Measurements from ENCODE around the gene TNIP2. TPM values are rescaled to one million over a fixed set of nuclear protein-coding genes. Genes with fewer than 3 reads are reported as not detected.

TNIP2 gene
- total and polyA plus RNA-seq, 2 of the 8 experiments (the other 6 are each of a cell fraction or from before 2014, with no cell fraction given) = 23.7 to 37.7 TPM

DNA sequence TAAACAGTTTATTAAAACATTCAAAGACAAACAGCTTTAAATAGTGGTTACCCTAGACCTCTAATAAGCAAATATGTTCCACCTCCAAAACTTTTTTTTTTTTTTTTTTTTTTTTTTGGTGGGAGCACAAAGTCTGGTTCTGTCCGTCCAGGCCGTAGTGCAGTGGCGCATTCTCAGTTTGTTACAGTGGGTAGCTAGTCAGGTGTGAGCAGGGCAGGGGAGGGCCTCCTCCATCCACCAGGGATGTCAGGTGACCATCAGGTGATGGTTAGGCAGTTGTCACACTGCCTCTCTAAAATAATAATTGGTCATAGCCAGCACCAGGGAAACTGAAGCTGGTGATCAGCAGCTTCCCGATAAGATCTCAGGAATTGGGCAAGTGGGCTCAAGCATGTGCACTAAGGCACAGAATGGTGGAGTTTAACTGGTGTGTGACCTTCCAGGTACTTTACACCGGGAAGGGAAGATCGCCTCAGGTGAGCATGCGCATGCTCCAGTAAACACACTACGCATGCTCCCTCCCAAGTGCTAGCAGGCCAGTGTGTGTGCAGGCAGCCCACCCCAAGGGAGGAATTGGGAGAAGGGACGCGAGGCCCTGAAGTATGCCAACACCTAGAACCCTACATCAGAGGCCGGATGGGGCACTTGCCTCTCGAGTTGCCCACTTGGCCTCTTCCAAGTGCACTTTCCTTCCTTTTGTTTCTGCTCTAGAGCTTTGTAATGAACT is 27.2 kb downstream of the TNIP2 start (continued):
- TF ChIP-seq, protein P1, sequence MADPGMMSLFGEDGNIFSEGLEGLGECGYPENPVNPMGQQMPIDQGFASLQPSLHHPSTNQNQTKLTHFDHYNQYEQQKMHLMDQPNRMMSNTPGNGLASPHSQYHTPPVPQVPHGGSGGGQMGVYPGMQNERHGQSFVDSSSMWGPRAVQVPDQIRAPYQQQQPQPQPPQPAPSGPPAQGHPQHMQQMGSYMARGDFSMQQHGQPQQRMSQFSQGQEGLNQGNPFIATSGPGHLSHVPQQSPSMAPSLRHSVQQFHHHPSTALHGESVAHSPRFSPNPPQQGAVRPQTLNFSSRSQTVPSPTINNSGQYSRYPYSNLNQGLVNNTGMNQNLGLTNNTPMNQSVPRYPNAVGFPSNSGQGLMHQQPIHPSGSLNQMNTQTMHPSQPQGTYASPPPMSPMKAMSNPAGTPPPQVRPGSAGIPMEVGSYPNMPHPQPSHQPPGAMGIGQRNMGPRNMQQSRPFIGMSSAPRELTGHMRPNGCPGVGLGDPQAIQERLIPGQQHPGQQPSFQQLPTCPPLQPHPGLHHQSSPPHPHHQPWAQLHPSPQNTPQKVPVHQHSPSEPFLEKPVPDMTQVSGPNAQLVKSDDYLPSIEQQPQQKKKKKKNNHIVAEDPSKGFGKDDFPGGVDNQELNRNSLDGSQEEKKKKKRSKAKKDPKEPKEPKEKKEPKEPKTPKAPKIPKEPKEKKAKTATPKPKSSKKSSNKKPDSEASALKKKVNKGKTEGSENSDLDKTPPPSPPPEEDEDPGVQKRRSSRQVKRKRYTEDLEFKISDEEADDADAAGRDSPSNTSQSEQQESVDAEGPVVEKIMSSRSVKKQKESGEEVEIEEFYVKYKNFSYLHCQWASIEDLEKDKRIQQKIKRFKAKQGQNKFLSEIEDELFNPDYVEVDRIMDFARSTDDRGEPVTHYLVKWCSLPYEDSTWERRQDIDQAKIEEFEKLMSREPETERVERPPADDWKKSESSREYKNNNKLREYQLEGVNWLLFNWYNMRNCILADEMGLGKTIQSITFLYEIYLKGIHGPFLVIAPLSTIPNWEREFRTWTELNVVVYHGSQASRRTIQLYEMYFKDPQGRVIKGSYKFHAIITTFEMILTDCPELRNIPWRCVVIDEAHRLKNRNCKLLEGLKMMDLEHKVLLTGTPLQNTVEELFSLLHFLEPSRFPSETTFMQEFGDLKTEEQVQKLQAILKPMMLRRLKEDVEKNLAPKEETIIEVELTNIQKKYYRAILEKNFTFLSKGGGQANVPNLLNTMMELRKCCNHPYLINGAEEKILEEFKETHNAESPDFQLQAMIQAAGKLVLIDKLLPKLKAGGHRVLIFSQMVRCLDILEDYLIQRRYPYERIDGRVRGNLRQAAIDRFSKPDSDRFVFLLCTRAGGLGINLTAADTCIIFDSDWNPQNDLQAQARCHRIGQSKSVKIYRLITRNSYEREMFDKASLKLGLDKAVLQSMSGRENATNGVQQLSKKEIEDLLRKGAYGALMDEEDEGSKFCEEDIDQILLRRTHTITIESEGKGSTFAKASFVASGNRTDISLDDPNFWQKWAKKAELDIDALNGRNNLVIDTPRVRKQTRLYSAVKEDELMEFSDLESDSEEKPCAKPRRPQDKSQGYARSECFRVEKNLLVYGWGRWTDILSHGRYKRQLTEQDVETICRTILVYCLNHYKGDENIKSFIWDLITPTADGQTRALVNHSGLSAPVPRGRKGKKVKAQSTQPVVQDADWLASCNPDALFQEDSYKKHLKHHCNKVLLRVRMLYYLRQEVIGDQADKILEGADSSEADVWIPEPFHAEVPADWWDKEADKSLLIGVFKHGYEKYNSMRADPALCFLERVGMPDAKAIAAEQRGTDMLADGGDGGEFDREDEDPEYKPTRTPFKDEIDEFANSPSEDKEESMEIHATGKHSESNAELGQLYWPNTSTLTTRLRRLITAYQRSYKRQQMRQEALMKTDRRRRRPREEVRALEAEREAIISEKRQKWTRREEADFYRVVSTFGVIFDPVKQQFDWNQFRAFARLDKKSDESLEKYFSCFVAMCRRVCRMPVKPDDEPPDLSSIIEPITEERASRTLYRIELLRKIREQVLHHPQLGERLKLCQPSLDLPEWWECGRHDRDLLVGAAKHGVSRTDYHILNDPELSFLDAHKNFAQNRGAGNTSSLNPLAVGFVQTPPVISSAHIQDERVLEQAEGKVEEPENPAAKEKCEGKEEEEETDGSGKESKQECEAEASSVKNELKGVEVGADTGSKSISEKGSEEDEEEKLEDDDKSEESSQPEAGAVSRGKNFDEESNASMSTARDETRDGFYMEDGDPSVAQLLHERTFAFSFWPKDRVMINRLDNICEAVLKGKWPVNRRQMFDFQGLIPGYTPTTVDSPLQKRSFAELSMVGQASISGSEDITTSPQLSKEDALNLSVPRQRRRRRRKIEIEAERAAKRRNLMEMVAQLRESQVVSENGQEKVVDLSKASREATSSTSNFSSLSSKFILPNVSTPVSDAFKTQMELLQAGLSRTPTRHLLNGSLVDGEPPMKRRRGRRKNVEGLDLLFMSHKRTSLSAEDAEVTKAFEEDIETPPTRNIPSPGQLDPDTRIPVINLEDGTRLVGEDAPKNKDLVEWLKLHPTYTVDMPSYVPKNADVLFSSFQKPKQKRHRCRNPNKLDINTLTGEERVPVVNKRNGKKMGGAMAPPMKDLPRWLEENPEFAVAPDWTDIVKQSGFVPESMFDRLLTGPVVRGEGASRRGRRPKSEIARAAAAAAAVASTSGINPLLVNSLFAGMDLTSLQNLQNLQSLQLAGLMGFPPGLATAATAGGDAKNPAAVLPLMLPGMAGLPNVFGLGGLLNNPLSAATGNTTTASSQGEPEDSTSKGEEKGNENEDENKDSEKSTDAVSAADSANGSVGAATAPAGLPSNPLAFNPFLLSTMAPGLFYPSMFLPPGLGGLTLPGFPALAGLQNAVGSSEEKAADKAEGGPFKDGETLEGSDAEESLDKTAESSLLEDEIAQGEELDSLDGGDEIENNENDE (IDR thresholded peaks at IDR 0.05; ENCODE audit: insufficient replicate concordance, low read length) = no peak
- TF ChIP-seq PHF8 (conservative IDR thresholded peaks at IDR 0.05; ENCODE audit: low read depth, low read length) (no peak), EP300 (IDR thresholded peaks at IDR 0.05; ENCODE audit: borderline replicate concordance in 1 of 2, low read depth in 2 of 2, low read length in 2 of 2) (no peak), SP1 (IDR thresholded peaks at IDR 0.05; ENCODE audit: low read depth, low read length) (no peak), EGR1 (IDR thresholded peaks at IDR 0.05; ENCODE audit: borderline replicate concordance, low read depth, low read length) (no peak), TAF1 (IDR thresholded peaks at IDR 0.05; ENCODE audit: low read depth, low read length) (no peak)
- TF ChIP-seq, protein P2, sequence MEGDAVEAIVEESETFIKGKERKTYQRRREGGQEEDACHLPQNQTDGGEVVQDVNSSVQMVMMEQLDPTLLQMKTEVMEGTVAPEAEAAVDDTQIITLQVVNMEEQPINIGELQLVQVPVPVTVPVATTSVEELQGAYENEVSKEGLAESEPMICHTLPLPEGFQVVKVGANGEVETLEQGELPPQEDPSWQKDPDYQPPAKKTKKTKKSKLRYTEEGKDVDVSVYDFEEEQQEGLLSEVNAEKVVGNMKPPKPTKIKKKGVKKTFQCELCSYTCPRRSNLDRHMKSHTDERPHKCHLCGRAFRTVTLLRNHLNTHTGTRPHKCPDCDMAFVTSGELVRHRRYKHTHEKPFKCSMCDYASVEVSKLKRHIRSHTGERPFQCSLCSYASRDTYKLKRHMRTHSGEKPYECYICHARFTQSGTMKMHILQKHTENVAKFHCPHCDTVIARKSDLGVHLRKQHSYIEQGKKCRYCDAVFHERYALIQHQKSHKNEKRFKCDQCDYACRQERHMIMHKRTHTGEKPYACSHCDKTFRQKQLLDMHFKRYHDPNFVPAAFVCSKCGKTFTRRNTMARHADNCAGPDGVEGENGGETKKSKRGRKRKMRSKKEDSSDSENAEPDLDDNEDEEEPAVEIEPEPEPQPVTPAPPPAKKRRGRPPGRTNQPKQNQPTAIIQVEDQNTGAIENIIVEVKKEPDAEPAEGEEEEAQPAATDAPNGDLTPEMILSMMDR (IDR thresholded peaks at IDR 0.05; ENCODE audit: control extremely low read depth in 1 of 3, insufficient read depth in 1 of 3, low read depth in 1 of 3, low read length in 3 of 3) = no peak
